CD4-positive, alpha-beta T cell (primary cell): ENCODE measurements around the gene TMEM181. TPM values are rescaled to one million over a fixed set of nuclear protein-coding genes. Genes with fewer than 3 reads are reported as not detected.

Source experiments
- ATAC-seq: fragments of 200-7000 bp; cut with Tn5 transposase; one replicate; pipeline ENCODE4 v1.10.0; 2022; ENCODE audit warnings: mild to moderate bottlenecking; ENCODE audit not compliant: poor library complexity
- CTCF ChIA-PET: fragments of 350-600 bp; sonication (Branson Sonifier 250); formaldehyde crosslinking; loops from one replicate; lab custom pipeline; 2021; ENCODE audit warnings: antibody characterized with exemption, inconsistent platforms; lab: Charles Lee
- POLR2A ChIA-PET: fragments of 350-600 bp; sonication (Branson Sonifier 250); formaldehyde crosslinking; loops from one replicate; lab custom pipeline; 2021; ENCODE audit warnings: antibody characterized with exemption, inconsistent platforms; lab: Charles Lee
- DNase-seq, 14 experiments: peaks; one replicate each; pipeline ENCODE4 v3.0.0-alpha.2; 2013 to 2020; ENCODE audit warnings: mixed read lengths in 2 of 14
- H3K27ac ChIP-seq, 2 donors: one replicate each; pipeline versions ENCODE4 v1.5.1 to v1.7.0; 2013; ENCODE audit warnings: low read length in 2 of 2, low read depth in 1 of 2, mild to moderate bottlenecking in 1 of 2
- H3K27me3 ChIP-seq, 2 experiments: 1 replicate in 1 of 2; 2 replicates in 1 of 2; pipeline versions ENCODE4 v1.6.1 to v1.7.0; 2013; ENCODE audit warnings: low read length in 2 of 2, control low read depth in 1 of 2, mild to moderate bottlenecking in 1 of 2, moderate library complexity in 1 of 2; ENCODE audit not compliant: insufficient read depth in 2 of 2, control insufficient read depth in 1 of 2
- H3K36me3 ChIP-seq: one replicate; pipeline ENCODE4 v1.6.1; 2013; ENCODE audit warnings: low read length, control low read depth; ENCODE audit not compliant: insufficient read depth
- H3K4me1 ChIP-seq: one replicate; pipeline ENCODE4 v1.6.1; 2013; ENCODE audit warnings: low read length, control low read depth; ENCODE audit not compliant: insufficient read depth
- H3K4me3 ChIP-seq: one replicate; pipeline ENCODE4 v1.5.1; 2013; ENCODE audit warnings: mild to moderate bottlenecking, low read length, moderate library complexity
- H3K9me3 ChIP-seq, 2 experiments: 1 replicate in 1 of 2; 2 replicates in 1 of 2; pipeline versions ENCODE4 v1.6.1 to v1.7.0; 2013; ENCODE audit warnings: low read length in 2 of 2, mild to moderate bottlenecking in 2 of 2, control low read depth in 1 of 2, moderate library complexity in 1 of 2; ENCODE audit not compliant: control insufficient read depth in 1 of 2, insufficient read depth in 1 of 2
- H3K27ac Mint-ChIP-seq: one replicate; pipeline ENCODE4 v1.8.0; 2020; ENCODE audit warnings: mixed read lengths
- H3K27me3 Mint-ChIP-seq: one replicate; pipeline ENCODE4 v1.8.0; 2021; ENCODE audit warnings: mixed read lengths
- H3K36me3 Mint-ChIP-seq: one replicate; pipeline ENCODE4 v1.8.0; 2021; ENCODE audit warnings: low read depth, mixed read lengths
- H3K4me1 Mint-ChIP-seq: one replicate; pipeline ENCODE4 v1.8.0; 2021; ENCODE audit warnings: low read depth, mixed read lengths
- H3K4me3 Mint-ChIP-seq: one replicate; pipeline ENCODE4 v1.8.0; 2020; ENCODE audit warnings: mild to moderate bottlenecking, mixed read lengths
- H3K9me3 Mint-ChIP-seq: one replicate; pipeline ENCODE4 v1.8.0; 2020; ENCODE audit warnings: mixed read lengths
- intact Hi-C, 2 experiments: fragments of 100-400 bp; cut with DNase I in 1 of 2; cut with micrococcal nuclease in 1 of 2; formaldehyde crosslinking; loops; one replicate each; pipeline versions ENCODE4 v1.15.1 to v1.9.0; 2023 to 2025; cut with DNase I, micrococcal nuclease
- total RNA-seq, 174 experiments: library from RNA in 2 of 174; stranded (reverse) in 2 of 174; gene quantifications; one replicate each; pipeline ENCODE4 v1.2.3 and lab custom pipeline; 2021 to 2026
- TF ChIP-seq, protein P1 (sequence below): fragments of 200-600 bp; IDR thresholded peaks from one replicate; pipeline ENCODE4 v1.8.0; 2022; ENCODE audit warnings: antibody characterized with exemption, mild to moderate bottlenecking

Gene TMEM181
- total RNA-seq, 2 experiments from 2014 or later, result 10.2 to 10.9 TPM

DNA sequence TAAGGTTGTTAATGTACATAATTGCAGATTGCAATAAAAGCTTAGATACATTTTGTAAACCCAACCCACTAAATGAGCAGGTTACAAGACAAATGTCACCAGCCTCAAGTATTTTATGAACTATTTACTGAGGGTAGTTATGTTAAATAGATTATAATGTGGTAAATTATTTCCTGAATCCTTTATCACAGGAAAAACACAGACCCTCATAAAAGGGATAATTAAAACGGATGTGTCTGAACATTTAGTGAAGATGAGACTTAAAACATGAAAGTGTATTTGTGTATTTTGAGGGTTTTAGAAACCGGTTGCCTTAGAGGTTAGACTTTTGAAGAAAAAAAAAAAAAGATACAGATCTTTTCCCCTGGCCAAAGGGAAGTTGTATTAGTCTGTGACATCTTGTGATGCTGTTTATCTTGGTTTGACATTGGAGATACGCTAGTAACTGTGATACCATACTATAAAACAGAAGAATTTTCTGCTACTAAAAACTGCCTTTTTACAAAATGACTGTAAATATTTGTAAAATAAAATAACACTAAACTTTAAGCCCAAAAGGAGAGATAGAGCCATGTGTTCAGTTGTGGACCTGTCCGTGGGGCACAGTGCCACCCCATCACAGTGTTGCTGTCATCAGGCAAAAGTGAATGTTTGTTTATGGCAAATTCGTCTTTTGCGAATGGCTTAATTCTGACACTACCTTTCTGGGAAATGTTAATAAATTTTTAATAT is 75.0 kb downstream of the TMEM181 start:
- Histone ChIP-seq H3K4me3 (no peak overlapping the region), H3K4me1 (peaks cover 49% of the 10 kb centered on the region), H3K27ac (peak overlapping the region; percentile 31 to 43), H3K36me3 (peaks cover 74% of the 10 kb centered on the region), H3K9me3 (no peaks in the 10 kb centered on the region), H3K27me3 (no peaks in the 10 kb centered on the region)
- H3K4me1 Mint-ChIP-seq, result peaks cover 65% of the 10 kb centered on the region
- peaks cover 87% of the 10 kb centered on the region for H3K36me3 Mint-ChIP-seq
- POLR2A ChIA-PET, result interaction anchor here (0.9 to 2.2 kb wide), 3 partner anchors 9 to 18 kb away, joined by 3 to 14 read pairs (median 5); partner anchors contain the start of gene DYNLT1
- CTCF ChIA-PET, result interaction anchor here (1.1 to 1.7 kb wide), 2 partner anchors 10 to 56 kb away, joined by 4 to 5 read pairs (median 4); partner anchors contain the start of gene DYNLT1
- peak in 3 of 14 experiments; percentile 41 to 65 (median 44) for DNase-seq
- TF ChIP-seq, protein P1, sequence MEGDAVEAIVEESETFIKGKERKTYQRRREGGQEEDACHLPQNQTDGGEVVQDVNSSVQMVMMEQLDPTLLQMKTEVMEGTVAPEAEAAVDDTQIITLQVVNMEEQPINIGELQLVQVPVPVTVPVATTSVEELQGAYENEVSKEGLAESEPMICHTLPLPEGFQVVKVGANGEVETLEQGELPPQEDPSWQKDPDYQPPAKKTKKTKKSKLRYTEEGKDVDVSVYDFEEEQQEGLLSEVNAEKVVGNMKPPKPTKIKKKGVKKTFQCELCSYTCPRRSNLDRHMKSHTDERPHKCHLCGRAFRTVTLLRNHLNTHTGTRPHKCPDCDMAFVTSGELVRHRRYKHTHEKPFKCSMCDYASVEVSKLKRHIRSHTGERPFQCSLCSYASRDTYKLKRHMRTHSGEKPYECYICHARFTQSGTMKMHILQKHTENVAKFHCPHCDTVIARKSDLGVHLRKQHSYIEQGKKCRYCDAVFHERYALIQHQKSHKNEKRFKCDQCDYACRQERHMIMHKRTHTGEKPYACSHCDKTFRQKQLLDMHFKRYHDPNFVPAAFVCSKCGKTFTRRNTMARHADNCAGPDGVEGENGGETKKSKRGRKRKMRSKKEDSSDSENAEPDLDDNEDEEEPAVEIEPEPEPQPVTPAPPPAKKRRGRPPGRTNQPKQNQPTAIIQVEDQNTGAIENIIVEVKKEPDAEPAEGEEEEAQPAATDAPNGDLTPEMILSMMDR, result no peak
- H3K9me3 Mint-ChIP-seq, result no peaks in the 10 kb centered on the region
- H3K27ac Mint-ChIP-seq, result peak overlapping the region; percentile 79
- ATAC-seq, result peak; percentile 81
- intact Hi-C loops, result loop anchor here (1.0 to 5.0 kb wide), 3 partner anchors 9 to 73 kb away; partner anchors contain the start of genes DYNLT1 (in 1 of the 2) and TMEM181 (in 1 of the 2)
- peak overlapping the region; percentile 66 for H3K4me3 Mint-ChIP-seq
- no peaks in the 10 kb centered on the region for H3K27me3 Mint-ChIP-seq

DNA sequence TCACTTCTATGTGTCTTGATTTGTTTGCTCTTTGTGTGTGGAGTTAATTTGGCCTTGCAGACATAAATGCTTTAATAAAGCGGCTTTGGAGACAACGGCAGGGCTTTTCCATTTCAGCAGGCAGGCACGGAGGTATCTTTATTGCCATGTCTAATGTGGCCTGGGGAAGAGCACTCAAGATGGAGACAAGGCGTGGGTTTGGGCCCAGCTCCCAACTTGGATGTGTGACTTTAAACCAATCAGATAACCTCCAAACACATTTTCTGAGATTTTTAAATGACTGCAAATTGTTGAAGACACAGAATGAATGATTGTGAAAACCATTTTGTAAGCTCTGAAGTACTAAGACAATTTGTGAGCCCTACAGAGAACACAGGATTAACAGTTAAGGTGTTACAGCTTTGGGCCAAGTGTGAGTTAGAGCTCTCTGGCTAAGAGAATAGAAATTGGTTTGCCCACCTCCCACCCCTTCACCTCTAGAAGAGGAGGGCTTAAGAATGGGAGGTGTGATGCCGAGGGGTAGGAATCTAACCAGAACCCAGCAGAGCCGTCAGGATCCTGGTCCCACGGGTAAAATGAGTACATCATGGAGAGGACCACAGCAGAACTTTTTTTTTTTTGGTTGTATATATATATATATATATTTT is 75.7 kb downstream of the TMEM181 start:
- ATAC-seq (no peak), DNase-seq (no peak)
- intact Hi-C loops, result loop anchor here in 1 of 2 experiments (1.0 to 2.0 kb wide), 2 partner anchors 9 to 17 kb away; partner anchors contain the start of gene DYNLT1
- Histone ChIP-seq H3K9me3 (no peaks in the 10 kb centered on the region), H3K27ac (peak overlapping the region; percentile 31 to 43), H3K4me1 (peaks cover 56% of the 10 kb centered on the region), H3K27me3 (no peaks in the 10 kb centered on the region), H3K36me3 (peaks cover 75% of the 10 kb centered on the region), H3K4me3 (no peak overlapping the region)
- peak overlapping the region; percentile 14 for H3K4me3 Mint-ChIP-seq
- TF ChIP-seq, protein P1, result no peak
- no peaks in the 10 kb centered on the region for H3K27me3 Mint-ChIP-seq
- POLR2A ChIA-PET, result interaction anchor here (0.9 to 2.2 kb wide), 2 partner anchors 9 to 17 kb away, joined by 5 to 14 read pairs; partner anchors contain the start of gene DYNLT1
- peak overlapping the region; percentile 79 for H3K27ac Mint-ChIP-seq
- H3K36me3 Mint-ChIP-seq, result peaks cover 90% of the 10 kb centered on the region
- CTCF ChIA-PET, result interaction anchor here (1.1 kb wide), 1 partner anchor 56 kb away, joined by 4 read pairs; no protein-coding TSS in a partner anchor
- no peaks in the 10 kb centered on the region for H3K9me3 Mint-ChIP-seq
- H3K4me1 Mint-ChIP-seq, result peaks cover 72% of the 10 kb centered on the region

DNA sequence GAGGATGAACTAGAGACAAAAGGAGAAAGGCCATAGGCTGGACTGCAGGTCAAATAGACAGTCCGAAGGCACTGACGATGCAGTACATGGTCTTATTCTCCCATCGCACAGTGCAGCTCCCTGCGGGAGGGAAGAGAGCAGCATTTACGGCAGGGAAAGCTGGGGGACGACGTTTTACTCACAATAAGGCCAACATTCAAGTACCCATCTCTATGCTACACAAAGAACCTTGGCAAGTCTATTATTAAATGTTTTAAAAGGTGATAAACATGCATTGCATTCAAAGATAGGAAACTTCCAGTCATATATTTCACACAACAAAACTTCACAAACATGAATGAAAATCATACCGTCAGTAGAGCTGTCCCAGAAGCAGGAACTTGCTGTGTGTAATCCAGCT is 76.9 kb downstream of the TMEM181 start:
- Histone ChIP-seq H3K27ac (no peak overlapping the region), H3K4me3 (no peak overlapping the region), H3K27me3 (no peaks in the 10 kb centered on the region), H3K4me1 (peaks cover 53% of the 10 kb centered on the region), H3K36me3 (peaks cover 67% of the 10 kb centered on the region), H3K9me3 (no peaks in the 10 kb centered on the region)
- intact Hi-C loops, result no loop called here
- TF ChIP-seq, protein P1, result no peak
- ChIA-PET CTCF (interaction anchor here (1.3 to 1.7 kb wide), 2 partner anchors 24 to 55 kb away, joined by 5 to 6 read pairs; no protein-coding TSS in a partner anchor), POLR2A (no interaction called here)
- no peaks in the 10 kb centered on the region for H3K9me3 Mint-ChIP-seq
- H3K4me1 Mint-ChIP-seq, result peaks cover 72% of the 10 kb centered on the region
- DNase-seq (no peak), ATAC-seq (no peak)
- H3K27ac Mint-ChIP-seq, result peak overlapping the region; percentile 79
- H3K4me3 Mint-ChIP-seq, result no peak overlapping the region
- H3K36me3 Mint-ChIP-seq, result peaks cover 87% of the 10 kb centered on the region
- no peaks in the 10 kb centered on the region for H3K27me3 Mint-ChIP-seq
